Measurements from ENCODE around the gene RANBP6. TPM values are rescaled to one million over a fixed set of nuclear protein-coding genes. Genes with fewer than 3 reads are reported as not detected.

The RANBP6 gene
- total and polyA plus RNA-seq, 4 donors = 5.8 to 19.5 (median 12.3) TPM

DNA sequence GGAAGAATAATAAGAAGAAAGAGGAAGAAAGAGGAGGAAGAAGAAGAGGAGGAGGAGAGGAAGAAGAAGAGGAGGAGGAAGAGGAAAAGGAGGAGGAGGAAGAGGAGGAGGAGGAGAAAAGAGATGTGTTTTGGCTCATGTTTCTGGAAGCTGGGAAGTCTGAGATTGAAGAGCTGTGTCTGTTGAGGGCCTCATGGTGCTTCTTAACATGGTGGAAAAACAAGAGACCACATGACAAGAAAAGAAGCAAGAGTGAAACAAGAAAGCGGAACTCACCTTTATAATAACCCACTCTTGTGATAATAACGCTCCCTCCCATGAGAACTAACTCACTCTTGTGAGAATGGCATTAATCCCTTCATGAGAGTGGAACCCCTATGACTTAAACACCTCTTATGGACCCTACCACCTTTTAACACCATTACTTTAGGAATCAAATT is 36.1 kb upstream of the RANBP6 start:
- TF ChIP-seq, protein P1, sequence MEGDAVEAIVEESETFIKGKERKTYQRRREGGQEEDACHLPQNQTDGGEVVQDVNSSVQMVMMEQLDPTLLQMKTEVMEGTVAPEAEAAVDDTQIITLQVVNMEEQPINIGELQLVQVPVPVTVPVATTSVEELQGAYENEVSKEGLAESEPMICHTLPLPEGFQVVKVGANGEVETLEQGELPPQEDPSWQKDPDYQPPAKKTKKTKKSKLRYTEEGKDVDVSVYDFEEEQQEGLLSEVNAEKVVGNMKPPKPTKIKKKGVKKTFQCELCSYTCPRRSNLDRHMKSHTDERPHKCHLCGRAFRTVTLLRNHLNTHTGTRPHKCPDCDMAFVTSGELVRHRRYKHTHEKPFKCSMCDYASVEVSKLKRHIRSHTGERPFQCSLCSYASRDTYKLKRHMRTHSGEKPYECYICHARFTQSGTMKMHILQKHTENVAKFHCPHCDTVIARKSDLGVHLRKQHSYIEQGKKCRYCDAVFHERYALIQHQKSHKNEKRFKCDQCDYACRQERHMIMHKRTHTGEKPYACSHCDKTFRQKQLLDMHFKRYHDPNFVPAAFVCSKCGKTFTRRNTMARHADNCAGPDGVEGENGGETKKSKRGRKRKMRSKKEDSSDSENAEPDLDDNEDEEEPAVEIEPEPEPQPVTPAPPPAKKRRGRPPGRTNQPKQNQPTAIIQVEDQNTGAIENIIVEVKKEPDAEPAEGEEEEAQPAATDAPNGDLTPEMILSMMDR (IDR thresholded peaks at IDR 0.05; ENCODE audit: control extremely low read depth, extremely low read depth) = no peak
- ATAC-seq (ENCODE audit: insufficient read depth, low FRiP score) = no peak
- no peak for DNase-seq
- no peaks in the 10 kb centered on the region for H3K9me3 ChIP-seq (ENCODE audit: control insufficient read depth in 4 of 4, insufficient read depth in 3 of 4, low read length in 3 of 4)
- H3K36me3 ChIP-seq (ENCODE audit: control insufficient read depth in 4 of 4, insufficient read depth in 4 of 4, low read length in 4 of 4) = no peaks in the 10 kb centered on the region
- H3K4me3 ChIP-seq = no peak overlapping the region
- no peaks in the 10 kb centered on the region for H3K27me3 ChIP-seq (ENCODE audit: control insufficient read depth in 3 of 3, insufficient read depth in 3 of 3, low read length in 2 of 3)
- WGBS, 2 donors = 91 to 96% methylated on average over 2 of the region's 2 CpGs
- no peaks in the 10 kb centered on the region for H3K4me1 ChIP-seq (ENCODE audit: control insufficient read depth in 5 of 5, insufficient read depth in 5 of 5, low read length in 5 of 5)
- no peak overlapping the region for H3K9ac ChIP-seq (ENCODE audit: insufficient read depth in 1 of 2, low read length in 2 of 2)
- no peak overlapping the region for H3K27ac ChIP-seq (ENCODE audit: low read depth in 1 of 2, low read length in 1 of 2)

DNA sequence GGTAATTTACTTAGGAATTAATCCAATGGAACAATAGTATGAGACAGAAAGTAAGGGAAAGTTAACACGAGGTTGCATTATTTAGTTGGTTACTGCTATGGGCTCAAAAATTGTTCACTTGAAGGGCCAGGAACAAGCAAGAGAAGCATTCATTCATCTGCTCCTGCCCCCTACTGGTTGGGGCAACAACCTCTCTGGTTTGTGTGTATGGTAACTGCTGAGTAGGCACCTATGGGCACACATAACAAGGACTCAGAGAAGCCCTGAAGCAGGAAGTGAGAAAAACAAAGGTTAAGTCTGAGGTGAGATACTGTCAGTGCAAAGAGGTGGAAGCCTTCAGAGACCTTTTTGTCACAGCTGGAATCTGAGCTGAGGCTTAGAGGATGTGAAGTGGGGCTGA is 34.4 kb upstream of the RANBP6 start:
- Histone ChIP-seq H3K4me1 (ENCODE audit: control insufficient read depth in 5 of 5, insufficient read depth in 5 of 5, low read length in 5 of 5) (no peaks in the 10 kb centered on the region), H3K36me3 (ENCODE audit: control insufficient read depth in 4 of 4, insufficient read depth in 4 of 4, low read length in 4 of 4) (no peaks in the 10 kb centered on the region), H3K27ac (ENCODE audit: low read depth in 1 of 2, low read length in 1 of 2) (no peak overlapping the region), H3K4me3 (no peak overlapping the region), H3K27me3 (ENCODE audit: control insufficient read depth in 3 of 3, insufficient read depth in 3 of 3, low read length in 2 of 3) (no peaks in the 10 kb centered on the region), H3K9ac (ENCODE audit: insufficient read depth in 1 of 2, low read length in 2 of 2) (no peak overlapping the region), H3K9me3 (ENCODE audit: control insufficient read depth in 4 of 4, insufficient read depth in 3 of 4, low read length in 3 of 4) (no peaks in the 10 kb centered on the region)
- ATAC-seq (ENCODE audit: insufficient read depth, low FRiP score) (no peak), DNase-seq (no peak)
- TF ChIP-seq, protein P1 (IDR thresholded peaks at IDR 0.05; ENCODE audit: control extremely low read depth, extremely low read depth) = no peak
- 74 to 78% methylated on average over 1 of the region's 1 CpG for WGBS, 2 donors

DNA sequence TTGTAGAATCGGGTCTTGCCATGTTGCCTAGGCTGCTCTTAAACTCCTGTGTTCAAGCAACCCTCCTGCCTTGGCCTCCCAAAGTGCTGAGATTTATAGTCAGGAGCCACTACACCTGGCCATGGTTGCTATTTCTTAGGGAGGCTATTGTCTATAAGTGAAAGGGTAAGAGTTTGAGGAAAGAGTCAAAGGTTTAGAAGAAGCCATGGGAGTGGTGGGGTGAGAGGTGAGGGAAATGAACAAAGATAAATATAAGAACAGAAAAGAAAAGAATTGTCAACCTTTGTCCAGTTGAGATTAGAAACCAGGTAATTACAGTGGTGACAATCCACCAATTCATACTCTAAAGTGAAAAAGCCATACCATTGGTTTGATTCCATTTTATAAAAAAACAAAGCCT is 32.6 kb upstream of the RANBP6 start:
- 90 to 93% methylated on average over 1 of the region's 1 CpG for WGBS, 2 donors
- TF ChIP-seq, protein P1 (IDR thresholded peaks at IDR 0.05; ENCODE audit: control extremely low read depth, extremely low read depth) = no peak

DNA sequence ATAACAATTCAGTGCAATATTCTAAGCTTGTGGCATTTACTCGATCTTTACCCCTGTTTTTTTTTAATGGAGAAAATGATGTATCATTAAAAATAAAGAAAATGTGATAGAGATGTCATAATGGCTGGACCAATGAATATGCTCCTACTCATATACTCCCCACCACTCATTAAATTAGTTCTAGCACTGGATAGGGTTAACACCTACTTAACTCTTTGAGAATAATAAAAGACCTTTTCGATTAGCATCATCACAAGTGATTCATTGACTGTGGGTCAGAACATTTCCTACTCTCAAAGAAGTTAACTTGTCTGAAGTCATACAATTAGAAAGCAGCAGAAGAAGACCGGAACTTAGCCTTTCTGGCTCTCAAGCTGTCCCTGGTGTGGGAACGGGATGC is 31.6 kb upstream of the RANBP6 start:
- 85 to 86% methylated on average over 4 of the region's 4 CpGs for WGBS, 2 donors
- TF ChIP-seq, protein P1 (IDR thresholded peaks at IDR 0.05; ENCODE audit: control extremely low read depth, extremely low read depth) = no peak
- no peaks in the 10 kb centered on the region for H3K4me1 ChIP-seq (ENCODE audit: control insufficient read depth in 5 of 5, insufficient read depth in 5 of 5, low read length in 5 of 5)
- H3K27me3 ChIP-seq (ENCODE audit: control insufficient read depth in 3 of 3, insufficient read depth in 3 of 3, low read length in 2 of 3) = no peaks in the 10 kb centered on the region
- DNase-seq (no peak), ATAC-seq (ENCODE audit: insufficient read depth, low FRiP score) (no peak)
- H3K27ac ChIP-seq (ENCODE audit: low read depth in 1 of 2, low read length in 1 of 2) = no peak overlapping the region
- no peak overlapping the region for H3K4me3 ChIP-seq
- no peak overlapping the region for H3K9ac ChIP-seq (ENCODE audit: insufficient read depth in 1 of 2, low read length in 2 of 2)
- no peaks in the 10 kb centered on the region for H3K9me3 ChIP-seq (ENCODE audit: control insufficient read depth in 4 of 4, insufficient read depth in 3 of 4, low read length in 3 of 4)
- no peaks in the 10 kb centered on the region for H3K36me3 ChIP-seq (ENCODE audit: control insufficient read depth in 4 of 4, insufficient read depth in 4 of 4, low read length in 4 of 4)

More for the DNA sequence above, 32.6 kb upstream of the RANBP6 start:
- Histone ChIP-seq H3K4me1 (ENCODE audit: control insufficient read depth in 5 of 5, insufficient read depth in 5 of 5, low read length in 5 of 5) (no peaks in the 10 kb centered on the region), H3K9me3 (ENCODE audit: control insufficient read depth in 4 of 4, insufficient read depth in 3 of 4, low read length in 3 of 4) (no peaks in the 10 kb centered on the region), H3K9ac (ENCODE audit: insufficient read depth in 1 of 2, low read length in 2 of 2) (no peak overlapping the region), H3K27me3 (ENCODE audit: control insufficient read depth in 3 of 3, insufficient read depth in 3 of 3, low read length in 2 of 3) (no peaks in the 10 kb centered on the region), H3K27ac (ENCODE audit: low read depth in 1 of 2, low read length in 1 of 2) (no peak overlapping the region), H3K36me3 (ENCODE audit: control insufficient read depth in 4 of 4, insufficient read depth in 4 of 4, low read length in 4 of 4) (no peaks in the 10 kb centered on the region), H3K4me3 (no peak overlapping the region)
- no peak for DNase-seq
- ATAC-seq (ENCODE audit: insufficient read depth, low FRiP score) = no peak

All from lung (tissue), 12 donors.